WTC11 (cell line): Measurements from ENCODE around the gene PTPRJ. TPM values are rescaled to one million over a fixed set of nuclear protein-coding genes. Genes with fewer than 3 reads are reported as not detected.

Experiments
- ATAC-seq: fragments of 200-7000 bp; cut with Tn5 transposase; 2 replicates; pipeline ENCODE4 v1.10.0; 2021; ENCODE audit warnings: mild to moderate bottlenecking, moderate library complexity
- CTCF ChIA-PET: fragments of 300-600 bp; sonication (Branson Sonifier 250); formaldehyde crosslinking; loops from one replicate; lab custom pipeline; 2021; ENCODE audit warnings: antibody characterized with exemption; lab: Charles Lee
- POLR2A ChIA-PET: fragments of 350-600 bp; sonication (Branson Sonifier 250); formaldehyde crosslinking; loops from one replicate; lab custom pipeline; 2021; ENCODE audit warnings: antibody characterized with exemption; lab: Charles Lee
- DNase-seq: peaks from one replicate; pipeline ENCODE4 v3.0.0; 2021; ENCODE audit warnings: low spot score
- H3K27ac Mint-ChIP-seq: 2 replicates; pipeline ENCODE4 v1.8.0; 2021; ENCODE audit warnings: mixed read lengths
- H3K27me3 Mint-ChIP-seq: 2 replicates; pipeline ENCODE4 v1.8.0; 2021; ENCODE audit warnings: low read depth, mild to moderate bottlenecking, moderate library complexity, mixed read lengths
- H3K36me3 Mint-ChIP-seq: 2 replicates; pipeline ENCODE4 v1.8.0; 2021; ENCODE audit warnings: mixed read lengths
- H3K4me1 Mint-ChIP-seq: 2 replicates; pipeline ENCODE4 v1.8.0; 2022; ENCODE audit warnings: mixed read lengths
- H3K4me3 Mint-ChIP-seq: 2 replicates; pipeline ENCODE4 v1.8.0; 2021; ENCODE audit warnings: mild to moderate bottlenecking, moderate library complexity, mixed read lengths
- H3K9me3 Mint-ChIP-seq: 2 replicates; pipeline ENCODE4 v1.8.0; 2021; ENCODE audit warnings: mixed read lengths
- GABPB1 ChIP-seq: sonication (generic); formaldehyde crosslinking; IDR thresholded peaks from 2 replicates; pipeline ENCODE4 v1.8.1; 2023; ENCODE audit warnings: mild to moderate bottlenecking, missing genetic modification reagents
- JUN ChIP-seq: sonication (generic); formaldehyde crosslinking; IDR thresholded peaks from 2 replicates; pipeline ENCODE4 v1.8.0; 2023; ENCODE audit warnings: mild to moderate bottlenecking, missing genetic modification reagents
- SMAD4 ChIP-seq: sonication (generic); formaldehyde crosslinking; IDR thresholded peaks from 2 replicates; pipeline ENCODE4 v1.8.0; 2022; ENCODE audit warnings: mild to moderate bottlenecking, missing genetic modification reagents
- SOX15 ChIP-seq: fragments of 250-450 bp; sonication (Bioruptor Pico); IDR thresholded peaks from 2 replicates; pipeline ENCODE4 v1.9.0; 2021; ENCODE audit warnings: mild to moderate bottlenecking
- USF2 ChIP-seq: sonication (generic); formaldehyde crosslinking; IDR thresholded peaks from 2 replicates; pipeline ENCODE4 v1.8.1; 2023; ENCODE audit warnings: mild to moderate bottlenecking, missing genetic modification reagents, moderate library complexity
- ZNF416 ChIP-seq: fragments of 250-450 bp; sonication (Bioruptor Pico); IDR thresholded peaks from 2 replicates; pipeline ENCODE4 v1.9.0; 2021; ENCODE audit warnings: mild to moderate bottlenecking, inconsistent platforms
- total RNA-seq: library from RNA; stranded (reverse); gene quantifications from 3 replicates; pipeline ENCODE4 v1.2.3, GENCODE V29; 2021
- TF ChIP-seq, protein P1 (sequence below): sonication (generic); formaldehyde crosslinking; conservative IDR thresholded peaks from 2 replicates; pipeline ENCODE4 v1.8.1; 2023; ENCODE audit warnings: mild to moderate bottlenecking, low read depth, missing genetic modification reagents, moderate library complexity
- TF ChIP-seq, protein P2 (sequence below): fragments of 250-450 bp; sonication (Bioruptor Pico); IDR thresholded peaks from 2 replicates; pipeline ENCODE4 v1.8.0; 2021; ENCODE audit warnings: mild to moderate bottlenecking
- TF ChIP-seq, protein P3 (sequence below): sonication (generic); formaldehyde crosslinking; IDR thresholded peaks from 2 replicates; pipeline ENCODE4 v1.8.1; 2022; ENCODE audit warnings: low read depth, mild to moderate bottlenecking, moderate library complexity, missing genetic modification reagents, borderline replicate concordance
- TF ChIP-seq, protein P4 (sequence below): sonication (generic); formaldehyde crosslinking; IDR thresholded peaks from 2 replicates; pipeline ENCODE4 v1.8.0; 2022; ENCODE audit warnings: mild to moderate bottlenecking, missing genetic modification reagents

PTPRJ gene
- total RNA-seq, 1 experiment from 2014 or later, result 19.5 TPM

DNA sequence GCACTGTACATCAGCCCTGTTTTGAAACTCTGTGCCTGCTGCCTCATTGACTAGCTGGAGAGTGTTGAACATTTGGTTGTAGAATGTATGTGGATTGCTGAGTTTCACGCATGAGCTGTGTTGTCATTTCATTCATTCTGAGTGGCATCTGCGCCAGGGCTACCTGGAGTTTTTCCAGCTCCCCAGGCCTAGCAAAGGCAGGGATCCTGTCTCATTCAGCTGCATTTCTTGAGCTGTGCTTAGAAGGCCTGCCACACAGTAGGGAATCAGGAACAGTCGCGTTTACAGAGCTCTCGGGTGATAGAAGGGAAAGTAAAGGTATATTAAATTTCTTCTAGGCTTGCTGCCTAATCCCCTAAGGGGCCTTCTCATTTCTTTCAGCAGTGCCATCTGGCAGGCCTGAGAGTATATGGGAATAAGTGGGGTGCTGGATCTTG, 44.3 kb downstream of the PTPRJ start (continued):
- TF ChIP-seq, protein P1, sequence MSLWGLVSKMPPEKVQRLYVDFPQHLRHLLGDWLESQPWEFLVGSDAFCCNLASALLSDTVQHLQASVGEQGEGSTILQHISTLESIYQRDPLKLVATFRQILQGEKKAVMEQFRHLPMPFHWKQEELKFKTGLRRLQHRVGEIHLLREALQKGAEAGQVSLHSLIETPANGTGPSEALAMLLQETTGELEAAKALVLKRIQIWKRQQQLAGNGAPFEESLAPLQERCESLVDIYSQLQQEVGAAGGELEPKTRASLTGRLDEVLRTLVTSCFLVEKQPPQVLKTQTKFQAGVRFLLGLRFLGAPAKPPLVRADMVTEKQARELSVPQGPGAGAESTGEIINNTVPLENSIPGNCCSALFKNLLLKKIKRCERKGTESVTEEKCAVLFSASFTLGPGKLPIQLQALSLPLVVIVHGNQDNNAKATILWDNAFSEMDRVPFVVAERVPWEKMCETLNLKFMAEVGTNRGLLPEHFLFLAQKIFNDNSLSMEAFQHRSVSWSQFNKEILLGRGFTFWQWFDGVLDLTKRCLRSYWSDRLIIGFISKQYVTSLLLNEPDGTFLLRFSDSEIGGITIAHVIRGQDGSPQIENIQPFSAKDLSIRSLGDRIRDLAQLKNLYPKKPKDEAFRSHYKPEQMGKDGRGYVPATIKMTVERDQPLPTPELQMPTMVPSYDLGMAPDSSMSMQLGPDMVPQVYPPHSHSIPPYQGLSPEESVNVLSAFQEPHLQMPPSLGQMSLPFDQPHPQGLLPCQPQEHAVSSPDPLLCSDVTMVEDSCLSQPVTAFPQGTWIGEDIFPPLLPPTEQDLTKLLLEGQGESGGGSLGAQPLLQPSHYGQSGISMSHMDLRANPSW, result no peak
- TF ChIP-seq SOX15, result no peak
- TF ChIP-seq, protein P2, sequence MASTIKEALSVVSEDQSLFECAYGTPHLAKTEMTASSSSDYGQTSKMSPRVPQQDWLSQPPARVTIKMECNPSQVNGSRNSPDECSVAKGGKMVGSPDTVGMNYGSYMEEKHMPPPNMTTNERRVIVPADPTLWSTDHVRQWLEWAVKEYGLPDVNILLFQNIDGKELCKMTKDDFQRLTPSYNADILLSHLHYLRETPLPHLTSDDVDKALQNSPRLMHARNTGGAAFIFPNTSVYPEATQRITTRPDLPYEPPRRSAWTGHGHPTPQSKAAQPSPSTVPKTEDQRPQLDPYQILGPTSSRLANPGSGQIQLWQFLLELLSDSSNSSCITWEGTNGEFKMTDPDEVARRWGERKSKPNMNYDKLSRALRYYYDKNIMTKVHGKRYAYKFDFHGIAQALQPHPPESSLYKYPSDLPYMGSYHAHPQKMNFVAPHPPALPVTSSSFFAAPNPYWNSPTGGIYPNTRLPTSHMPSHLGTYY (CRISPR knock-in tag), result no peak
- TF ChIP-seq, all 79 proteins: peak for 0

GRCh38 chr11:48025293-48025983, 45.1 kb downstream of the PTPRJ start:
- Mint-ChIP-seq H3K4me1 (peaks cover 42% of the 10 kb centered on the region), H3K27ac (peak overlapping the region; percentile 4), H3K9me3 (no peaks in the 10 kb centered on the region), H3K27me3 (no peaks in the 10 kb centered on the region), H3K4me3 (no peak overlapping the region), H3K36me3 (no peaks in the 10 kb centered on the region)
- ChIA-PET POLR2A (interaction anchor here (0.5 kb wide), 1 partner anchor 68 kb away, joined by 6 read pairs; no protein-coding TSS in a partner anchor), CTCF (interaction anchor here (1.1 to 1.4 kb wide), 2 partner anchors 46 to 55 kb away, joined by 4 read pairs; no protein-coding TSS in a partner anchor)
- TF ChIP-seq JUN (CRISPR knock-in tag), result no peak
- DNase-seq (no peak), ATAC-seq (no peak)

- Mint-ChIP-seq H3K9me3 (no peaks in the 10 kb centered on the region), H3K4me1 (peaks cover 37% of the 10 kb centered on the region), H3K27ac (peak overlapping the region; percentile 4), H3K27me3 (no peaks in the 10 kb centered on the region), H3K36me3 (no peaks in the 10 kb centered on the region), H3K4me3 (no peak overlapping the region)
- TF ChIP-seq GABPB1 (CRISPR knock-in tag), result no peak
- TF ChIP-seq, protein P3, sequence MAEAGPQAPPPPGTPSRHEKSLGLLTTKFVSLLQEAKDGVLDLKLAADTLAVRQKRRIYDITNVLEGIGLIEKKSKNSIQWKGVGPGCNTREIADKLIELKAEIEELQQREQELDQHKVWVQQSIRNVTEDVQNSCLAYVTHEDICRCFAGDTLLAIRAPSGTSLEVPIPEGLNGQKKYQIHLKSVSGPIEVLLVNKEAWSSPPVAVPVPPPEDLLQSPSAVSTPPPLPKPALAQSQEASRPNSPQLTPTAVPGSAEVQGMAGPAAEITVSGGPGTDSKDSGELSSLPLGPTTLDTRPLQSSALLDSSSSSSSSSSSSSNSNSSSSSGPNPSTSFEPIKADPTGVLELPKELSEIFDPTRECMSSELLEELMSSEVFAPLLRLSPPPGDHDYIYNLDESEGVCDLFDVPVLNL (CRISPR knock-in tag), result no peak
- CTCF ChIA-PET, result no interaction called here
- ATAC-seq, result no peak
- DNase-seq, result no peak
- POLR2A ChIA-PET, result no interaction called here
Observed at GRCh38 chr11:48025984-48026340, 45.6 kb downstream of the PTPRJ start.

GRCh38 chr11:48028914-48029680, 48.7 kb downstream of the PTPRJ start:
- H3K27ac Mint-ChIP-seq, result peak overlapping the region; percentile 57; the same call in 1 of the 2 replicates
- H3K9me3 Mint-ChIP-seq, result no peaks in the 10 kb centered on the region
- ChIA-PET CTCF (interaction anchor here (0.6 kb wide), 1 partner anchor 80 kb away, joined by 3 read pairs; no protein-coding TSS in a partner anchor), POLR2A (no interaction called here)
- H3K27me3 Mint-ChIP-seq, result no peaks in the 10 kb centered on the region
- H3K36me3 Mint-ChIP-seq, result no peaks in the 10 kb centered on the region
- DNase-seq (no peak), ATAC-seq (no peak)
- no peak overlapping the region for H3K4me3 Mint-ChIP-seq
- TF ChIP-seq USF2 (CRISPR knock-in tag) (peak; percentile 26; the same call in 1 of the 2 replicates), SMAD4 (CRISPR knock-in tag) (no peak), ZNF416 (CRISPR knock-in tag) (no peak)
- TF ChIP-seq, protein P4, sequence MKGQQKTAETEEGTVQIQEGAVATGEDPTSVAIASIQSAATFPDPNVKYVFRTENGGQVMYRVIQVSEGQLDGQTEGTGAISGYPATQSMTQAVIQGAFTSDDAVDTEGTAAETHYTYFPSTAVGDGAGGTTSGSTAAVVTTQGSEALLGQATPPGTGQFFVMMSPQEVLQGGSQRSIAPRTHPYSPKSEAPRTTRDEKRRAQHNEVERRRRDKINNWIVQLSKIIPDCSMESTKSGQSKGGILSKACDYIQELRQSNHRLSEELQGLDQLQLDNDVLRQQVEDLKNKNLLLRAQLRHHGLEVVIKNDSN (CRISPR knock-in tag), result peak; percentile 35; the same call in 1 of the 2 replicates
- H3K4me1 Mint-ChIP-seq, result peaks cover 40% of the 10 kb centered on the region
